DND-41 (cell line): Measurements from ENCODE around the gene LBHD2.

Experiments used
- EZH2 ChIP-seq: IDR thresholded peaks from 3 replicates; pipeline ENCODE4 v1.6.1; 2012; ENCODE audit warnings: borderline replicate concordance, low read depth, mild to moderate bottlenecking, moderate library complexity, low read length, inconsistent platforms; ENCODE audit not compliant: severe bottlenecking
- TF ChIP-seq, protein P1 (sequence below): IDR thresholded peaks from 2 replicates; pipeline ENCODE4 v1.5.1; 2012; ENCODE audit warnings: borderline replicate concordance, low read length, moderate library complexity, mild to moderate bottlenecking; ENCODE audit not compliant: poor library complexity, severe bottlenecking; ENCODE audit errors: extremely low read depth

DNA sequence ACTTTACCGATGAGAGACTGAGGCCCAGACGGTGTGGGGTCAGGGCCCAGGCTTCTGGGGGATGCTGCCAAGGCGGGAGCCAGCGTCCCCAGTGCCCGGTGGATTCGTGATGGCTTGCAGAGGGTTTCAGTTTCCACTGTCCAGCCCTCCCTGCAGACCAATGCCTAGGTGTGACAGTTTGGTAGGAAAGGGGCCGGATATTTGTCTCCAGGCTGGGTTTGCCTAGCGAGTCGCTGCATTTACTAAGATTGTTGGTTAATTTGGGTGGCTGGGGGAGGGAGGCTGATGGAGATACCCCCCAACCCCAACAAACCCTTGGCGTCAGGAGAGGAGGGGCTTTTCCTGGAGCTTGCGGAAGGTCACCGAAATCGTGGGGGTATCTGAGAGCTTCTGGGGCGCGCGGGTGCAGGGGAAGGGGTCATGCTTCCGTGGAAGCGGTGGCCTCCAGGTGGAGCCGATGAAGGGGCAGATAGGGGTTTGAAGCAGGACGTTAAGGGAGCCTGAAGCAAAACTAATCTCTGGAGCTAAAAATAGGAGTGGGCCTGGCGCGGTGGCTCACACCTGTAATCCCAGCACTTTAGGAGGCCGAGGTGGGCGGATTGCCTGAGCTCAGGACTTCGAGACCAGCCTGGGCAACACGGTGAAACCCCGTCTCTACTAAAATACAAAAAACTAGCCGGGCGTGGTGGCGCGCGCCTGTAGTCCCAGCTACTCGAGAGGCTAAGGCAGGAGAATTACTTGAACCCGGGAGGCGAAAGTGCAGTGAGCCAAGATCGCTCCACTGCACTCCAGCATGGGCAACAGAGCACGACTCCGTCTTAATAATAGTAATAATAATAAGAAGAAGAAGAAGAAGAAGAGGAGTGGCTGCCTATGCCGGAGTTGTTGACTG, 25.6 kb upstream of the LBHD2 start:
- TF ChIP-seq, protein P1, sequence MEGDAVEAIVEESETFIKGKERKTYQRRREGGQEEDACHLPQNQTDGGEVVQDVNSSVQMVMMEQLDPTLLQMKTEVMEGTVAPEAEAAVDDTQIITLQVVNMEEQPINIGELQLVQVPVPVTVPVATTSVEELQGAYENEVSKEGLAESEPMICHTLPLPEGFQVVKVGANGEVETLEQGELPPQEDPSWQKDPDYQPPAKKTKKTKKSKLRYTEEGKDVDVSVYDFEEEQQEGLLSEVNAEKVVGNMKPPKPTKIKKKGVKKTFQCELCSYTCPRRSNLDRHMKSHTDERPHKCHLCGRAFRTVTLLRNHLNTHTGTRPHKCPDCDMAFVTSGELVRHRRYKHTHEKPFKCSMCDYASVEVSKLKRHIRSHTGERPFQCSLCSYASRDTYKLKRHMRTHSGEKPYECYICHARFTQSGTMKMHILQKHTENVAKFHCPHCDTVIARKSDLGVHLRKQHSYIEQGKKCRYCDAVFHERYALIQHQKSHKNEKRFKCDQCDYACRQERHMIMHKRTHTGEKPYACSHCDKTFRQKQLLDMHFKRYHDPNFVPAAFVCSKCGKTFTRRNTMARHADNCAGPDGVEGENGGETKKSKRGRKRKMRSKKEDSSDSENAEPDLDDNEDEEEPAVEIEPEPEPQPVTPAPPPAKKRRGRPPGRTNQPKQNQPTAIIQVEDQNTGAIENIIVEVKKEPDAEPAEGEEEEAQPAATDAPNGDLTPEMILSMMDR: no peak
- no peak for TF ChIP-seq EZH2
